ENCODE measurements around the gene CREB3L4. TPM values are rescaled to one million over a fixed set of nuclear protein-coding genes. Genes with fewer than 3 reads are reported as not detected.

Gene CREB3L4
- total RNA-seq, 1 experiment from 2014 or later: 12.3 TPM

DNA sequence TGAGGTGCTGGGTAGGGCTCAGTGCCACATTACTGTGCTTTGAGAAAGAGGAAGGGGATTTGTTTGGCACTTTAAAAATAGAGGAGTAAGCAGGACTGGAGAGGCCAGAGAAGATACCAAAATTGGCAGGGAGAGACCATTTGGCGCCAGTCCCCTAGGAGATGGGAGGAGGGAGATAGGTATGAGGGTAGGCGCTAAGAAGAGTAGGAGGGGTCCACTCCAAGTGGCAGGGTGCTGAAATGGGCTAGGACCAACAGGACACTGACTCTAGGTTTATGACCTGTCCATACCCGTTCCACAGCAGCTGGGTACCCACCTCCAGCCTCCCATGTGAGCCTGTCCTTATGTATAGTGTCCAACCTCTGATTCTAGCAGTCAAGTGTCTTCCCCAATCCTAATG lies 8.2 kb upstream of the CREB3L4 start:
- TF ChIP-seq, protein P1, sequence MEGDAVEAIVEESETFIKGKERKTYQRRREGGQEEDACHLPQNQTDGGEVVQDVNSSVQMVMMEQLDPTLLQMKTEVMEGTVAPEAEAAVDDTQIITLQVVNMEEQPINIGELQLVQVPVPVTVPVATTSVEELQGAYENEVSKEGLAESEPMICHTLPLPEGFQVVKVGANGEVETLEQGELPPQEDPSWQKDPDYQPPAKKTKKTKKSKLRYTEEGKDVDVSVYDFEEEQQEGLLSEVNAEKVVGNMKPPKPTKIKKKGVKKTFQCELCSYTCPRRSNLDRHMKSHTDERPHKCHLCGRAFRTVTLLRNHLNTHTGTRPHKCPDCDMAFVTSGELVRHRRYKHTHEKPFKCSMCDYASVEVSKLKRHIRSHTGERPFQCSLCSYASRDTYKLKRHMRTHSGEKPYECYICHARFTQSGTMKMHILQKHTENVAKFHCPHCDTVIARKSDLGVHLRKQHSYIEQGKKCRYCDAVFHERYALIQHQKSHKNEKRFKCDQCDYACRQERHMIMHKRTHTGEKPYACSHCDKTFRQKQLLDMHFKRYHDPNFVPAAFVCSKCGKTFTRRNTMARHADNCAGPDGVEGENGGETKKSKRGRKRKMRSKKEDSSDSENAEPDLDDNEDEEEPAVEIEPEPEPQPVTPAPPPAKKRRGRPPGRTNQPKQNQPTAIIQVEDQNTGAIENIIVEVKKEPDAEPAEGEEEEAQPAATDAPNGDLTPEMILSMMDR (IDR thresholded peaks at IDR 0.05): no peak
- POLR2A ChIA-PET: no interaction called here
- no peak for ATAC-seq
- in situ Hi-C loops (cut with HindIII; ENCODE audit: low pct_unique_long_range_greater_than_20kb, low sequenced_read_pairs): no loop called here
- DNase-seq (ENCODE audit: low read depth, low spot score): no peak
- intact Hi-C loops (cut with micrococcal nuclease; ENCODE audit: unreplicated experiment): no loop called here
- Histone ChIP-seq H3K36me3 (ENCODE audit: control insufficient read depth, insufficient read depth, low read length) (no peaks in the 10 kb centered on the region; the same call in 1 of the 2 replicates), H3K4me3 (ENCODE audit: low read depth in 2 of 2, low read length in 2 of 2) (no peak overlapping the region), H3K4me1 (ENCODE audit: control insufficient read depth, insufficient read depth, low read length) (peaks cover 32% of the 10 kb centered on the region), H3K9me3 (ENCODE audit: control insufficient read depth, insufficient read depth, low read depth, low read length) (no peaks in the 10 kb centered on the region), H3K27me3 (ENCODE audit: control insufficient read depth, insufficient read depth, low read length) (no peaks in the 10 kb centered on the region), H3K27ac (ENCODE audit: low read length) (peak overlapping the region; percentile 86; the same call in 1 of the 2 replicates)
- BruUV-seq (replicated peaks): TSS peak; percentile 33
- CTCF ChIA-PET: no interaction called here

DNA sequence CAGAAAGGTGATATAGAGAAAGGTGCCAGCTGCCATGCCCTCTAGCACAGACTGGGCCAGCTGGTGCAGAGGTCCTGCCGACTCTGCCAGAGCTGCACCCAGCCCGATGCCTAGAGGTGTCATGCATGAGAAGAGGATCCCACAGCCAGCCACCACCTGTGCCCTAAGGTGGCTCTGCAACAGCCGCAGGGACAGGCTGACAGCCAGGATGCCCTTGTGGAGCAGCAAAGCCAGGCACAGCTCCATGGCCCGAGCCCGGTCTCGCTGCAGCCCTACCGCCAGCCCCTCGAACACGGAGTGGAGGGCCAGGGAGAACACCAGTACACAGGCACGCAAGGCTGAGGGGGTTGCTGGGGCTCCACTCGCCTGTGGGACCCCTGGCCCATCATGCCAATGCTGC lies 7.5 kb upstream of the CREB3L4 start:
- TF ChIP-seq, protein P1 (IDR thresholded peaks at IDR 0.05): no peak
- TF ChIP-seq TCF7L2 (IDR thresholded peaks at IDR 0.05; ENCODE audit: low read depth, low read length): no peak
- TF ChIP-seq SIN3A (IDR thresholded peaks at IDR 0.05; ENCODE audit: borderline replicate concordance, insufficient read depth, low read depth, low read length): no peak
- TF ChIP-seq POLR2AphosphoS5 (IDR thresholded peaks at IDR 0.05; ENCODE audit: low read depth, low read length): no peak
- TF ChIP-seq, protein P2, sequence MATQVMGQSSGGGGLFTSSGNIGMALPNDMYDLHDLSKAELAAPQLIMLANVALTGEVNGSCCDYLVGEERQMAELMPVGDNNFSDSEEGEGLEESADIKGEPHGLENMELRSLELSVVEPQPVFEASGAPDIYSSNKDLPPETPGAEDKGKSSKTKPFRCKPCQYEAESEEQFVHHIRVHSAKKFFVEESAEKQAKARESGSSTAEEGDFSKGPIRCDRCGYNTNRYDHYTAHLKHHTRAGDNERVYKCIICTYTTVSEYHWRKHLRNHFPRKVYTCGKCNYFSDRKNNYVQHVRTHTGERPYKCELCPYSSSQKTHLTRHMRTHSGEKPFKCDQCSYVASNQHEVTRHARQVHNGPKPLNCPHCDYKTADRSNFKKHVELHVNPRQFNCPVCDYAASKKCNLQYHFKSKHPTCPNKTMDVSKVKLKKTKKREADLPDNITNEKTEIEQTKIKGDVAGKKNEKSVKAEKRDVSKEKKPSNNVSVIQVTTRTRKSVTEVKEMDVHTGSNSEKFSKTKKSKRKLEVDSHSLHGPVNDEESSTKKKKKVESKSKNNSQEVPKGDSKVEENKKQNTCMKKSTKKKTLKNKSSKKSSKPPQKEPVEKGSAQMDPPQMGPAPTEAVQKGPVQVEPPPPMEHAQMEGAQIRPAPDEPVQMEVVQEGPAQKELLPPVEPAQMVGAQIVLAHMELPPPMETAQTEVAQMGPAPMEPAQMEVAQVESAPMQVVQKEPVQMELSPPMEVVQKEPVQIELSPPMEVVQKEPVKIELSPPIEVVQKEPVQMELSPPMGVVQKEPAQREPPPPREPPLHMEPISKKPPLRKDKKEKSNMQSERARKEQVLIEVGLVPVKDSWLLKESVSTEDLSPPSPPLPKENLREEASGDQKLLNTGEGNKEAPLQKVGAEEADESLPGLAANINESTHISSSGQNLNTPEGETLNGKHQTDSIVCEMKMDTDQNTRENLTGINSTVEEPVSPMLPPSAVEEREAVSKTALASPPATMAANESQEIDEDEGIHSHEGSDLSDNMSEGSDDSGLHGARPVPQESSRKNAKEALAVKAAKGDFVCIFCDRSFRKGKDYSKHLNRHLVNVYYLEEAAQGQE (IDR thresholded peaks at IDR 0.05; ENCODE audit: insufficient read depth in 1 of 2, low read depth in 2 of 2, low read length in 1 of 2): no peak
- DNase-seq (ENCODE audit: low read depth, low spot score): no peak
- Histone ChIP-seq H3K27me3 (ENCODE audit: control insufficient read depth, insufficient read depth, low read length) (no peaks in the 10 kb centered on the region), H3K9me3 (ENCODE audit: control insufficient read depth, insufficient read depth, low read depth, low read length) (no peaks in the 10 kb centered on the region), H3K4me3 (ENCODE audit: low read depth in 2 of 2, low read length in 2 of 2) (no peak overlapping the region), H3K4me1 (ENCODE audit: control insufficient read depth, insufficient read depth, low read length) (peaks cover 32% of the 10 kb centered on the region), H3K36me3 (ENCODE audit: control insufficient read depth, insufficient read depth, low read length) (no peaks in the 10 kb centered on the region; the same call in 1 of the 2 replicates), H3K27ac (ENCODE audit: low read length) (no peak overlapping the region)
- ChIA-PET POLR2A (no interaction called here), CTCF (no interaction called here)
- no peak for ATAC-seq
- no TSS peak for BruUV-seq (replicated peaks)
- in situ Hi-C loops (cut with HindIII; ENCODE audit: low pct_unique_long_range_greater_than_20kb, low sequenced_read_pairs) (loop anchor here (5.0 kb wide), 1 partner anchor 73 kb away; no protein-coding TSS in a partner anchor), intact Hi-C loops (cut with micrococcal nuclease; ENCODE audit: unreplicated experiment) (no loop called here)

Data from Panc1 (cell line).